Liver (tissue), 9 donors: ENCODE results near the gene SYNPO. TPM values are rescaled to one million over a fixed set of nuclear protein-coding genes. Genes with fewer than 3 reads are reported as not detected.

Experiments used
- DNase-seq: peaks from one replicate; pipeline ENCODE4 v3.0.0-alpha.2; 2017; ENCODE audit warnings: low spot score
- H3K27ac ChIP-seq, 2 donors: one replicate each; pipeline ENCODE4 v1.7.0; 2013; ENCODE audit warnings: inconsistent platforms in 2 of 2, low read length in 2 of 2, control low read depth in 1 of 2, low read depth in 1 of 2, mild to moderate bottlenecking in 1 of 2
- H3K27me3 ChIP-seq, 4 donors: one replicate each; pipeline versions ENCODE4 v1.6.1 to v1.7.0; 2013; ENCODE audit warnings: low read length in 3 of 4, inconsistent platforms in 1 of 4, mild to moderate bottlenecking in 1 of 4, moderate library complexity in 1 of 4; ENCODE audit not compliant: control insufficient read depth in 4 of 4, insufficient read depth in 4 of 4
- H3K36me3 ChIP-seq, 4 donors: one replicate each; pipeline versions ENCODE4 v1.6.1 to v1.7.0; 2013; ENCODE audit warnings: low read length in 3 of 4, mild to moderate bottlenecking in 3 of 4, low read depth in 1 of 4, moderate library complexity in 1 of 4; ENCODE audit not compliant: control insufficient read depth in 4 of 4, insufficient read depth in 3 of 4
- H3K4me1 ChIP-seq, 4 donors: one replicate each; pipeline versions ENCODE4 v1.6.1 to v1.7.0; 2013; ENCODE audit warnings: low read length in 3 of 4, mild to moderate bottlenecking in 3 of 4, moderate library complexity in 1 of 4; ENCODE audit not compliant: control insufficient read depth in 4 of 4, insufficient read depth in 4 of 4
- H3K4me3 ChIP-seq, 3 donors: one replicate each; pipeline versions ENCODE4 v1.6.1 to v1.7.0; 2013; ENCODE audit warnings: low read length in 3 of 3, control low read depth in 1 of 3, low read depth in 1 of 3, mild to moderate bottlenecking in 1 of 3
- H3K9ac ChIP-seq, 2 donors: one replicate each; pipeline ENCODE4 v1.7.0; 2013; ENCODE audit warnings: low read length in 2 of 2, mild to moderate bottlenecking in 2 of 2, moderate library complexity in 2 of 2, control low read depth in 1 of 2, low read depth in 1 of 2
- H3K9me3 ChIP-seq, 4 donors: one replicate each; pipeline versions ENCODE4 v1.6.1 to v1.7.0; 2013; ENCODE audit warnings: low read length in 3 of 4; ENCODE audit not compliant: control insufficient read depth in 4 of 4
- ATF3 ChIP-seq: IDR thresholded peaks from 2 replicates; pipeline ENCODE4 v1.6.1; 2016; ENCODE audit warnings: antibody characterized with exemption
- CTCF ChIP-seq: fragments of 150-350 bp; IDR thresholded peaks from 2 replicates; pipeline ENCODE4 v1.5.1; 2017; ENCODE audit warnings: improper control_type of control experiment, low read depth, low read length; ENCODE audit not compliant: missing input control
- EGR1 ChIP-seq, 2 donors: IDR thresholded peaks; 2 replicates each; pipeline ENCODE4 v1.6.1; 2016 to 2018; ENCODE audit warnings: antibody characterized with exemption in 2 of 2, low read depth in 2 of 2
- FOXA1 ChIP-seq: IDR thresholded peaks from 2 replicates; pipeline ENCODE4 v1.6.1; 2016; ENCODE audit warnings: antibody characterized with exemption
- FOXA2 ChIP-seq: IDR thresholded peaks from 2 replicates; pipeline ENCODE4 v1.6.1; 2016; ENCODE audit warnings: antibody characterized with exemption
- HNF4G ChIP-seq: IDR thresholded peaks from 2 replicates; pipeline ENCODE4 v1.6.1; 2016; ENCODE audit warnings: antibody characterized with exemption
- JUND ChIP-seq, 2 donors: IDR thresholded peaks; 2 replicates each; pipeline ENCODE4 v1.6.1; 2016; ENCODE audit warnings: antibody characterized with exemption in 2 of 2
- MAX ChIP-seq: IDR thresholded peaks from 2 replicates; pipeline ENCODE4 v1.6.1; 2016; ENCODE audit warnings: antibody characterized with exemption
- NR2F2 ChIP-seq: IDR thresholded peaks from 2 replicates; pipeline ENCODE4 v1.6.1; 2016; ENCODE audit warnings: antibody characterized with exemption
- RAD21 ChIP-seq, 2 donors: IDR thresholded peaks; 2 replicates each; pipeline ENCODE4 v1.6.1; 2016; ENCODE audit warnings: antibody characterized with exemption in 2 of 2, mild to moderate bottlenecking in 2 of 2
- RXRA ChIP-seq, 2 donors: IDR thresholded peaks; 2 replicates each; pipeline ENCODE4 v1.6.1; 2017 to 2018; ENCODE audit warnings: antibody characterized with exemption in 2 of 2, mild to moderate bottlenecking in 1 of 2
- SP1 ChIP-seq: IDR thresholded peaks from 2 replicates; pipeline ENCODE4 v1.6.1; 2018; ENCODE audit warnings: antibody characterized with exemption, mild to moderate bottlenecking
- YY1 ChIP-seq: IDR thresholded peaks from 2 replicates; pipeline ENCODE4 v1.6.1; 2016; ENCODE audit warnings: antibody characterized with exemption, mild to moderate bottlenecking
- WGBS: extraction: QIAGEN DNeasy Blood & Tissue Kit; methylation state at CpG from one replicate; pipeline ENCODE4 v1.1.7; 2013; 5-methylcytosine and 5-hydroxymethylcytosine counted together
- polyA plus RNA-seq, 2 donors: library from polyadenylated mRNA; stranded (reverse) in 1 of 2; unstranded in 1 of 2; fragments of 200-250 nt in 1 of 2; fragments of >200 nt in 1 of 2; fragmentation: Nextera tagmentation in 1 of 2; extraction: Ambion mirVana in 1 of 2; gene quantifications; one replicate each; pipeline versions ENCODE4 v1.2.1 to v1.2.3, GENCODE V29; 2013 to 2015
- total RNA-seq, 2 donors: library from RNA; depleted of rRNA; stranded (reverse); fragments of >200 nt; gene quantifications; one replicate each; pipeline ENCODE4 v1.2.3, GENCODE V29; 2014
- TF ChIP-seq, protein P1 (sequence below): IDR thresholded peaks from 2 replicates; pipeline ENCODE4 v1.6.1; 2016; ENCODE audit warnings: antibody characterized with exemption, mild to moderate bottlenecking
- TF ChIP-seq, protein P2 (sequence below): IDR thresholded peaks from 2 replicates; pipeline ENCODE4 v1.6.1; 2016; ENCODE audit warnings: antibody characterized with exemption
- donor health status: healthy.
- donor health status: healthy.
- donor health status: healthy.
- donor health status: healthy.
- donor health status: healthy.

SYNPO gene
- total and polyA plus RNA-seq, 4 donors: 1.1 to 36.6 (median 10.7) TPM

- TF ChIP-seq, protein P1, sequence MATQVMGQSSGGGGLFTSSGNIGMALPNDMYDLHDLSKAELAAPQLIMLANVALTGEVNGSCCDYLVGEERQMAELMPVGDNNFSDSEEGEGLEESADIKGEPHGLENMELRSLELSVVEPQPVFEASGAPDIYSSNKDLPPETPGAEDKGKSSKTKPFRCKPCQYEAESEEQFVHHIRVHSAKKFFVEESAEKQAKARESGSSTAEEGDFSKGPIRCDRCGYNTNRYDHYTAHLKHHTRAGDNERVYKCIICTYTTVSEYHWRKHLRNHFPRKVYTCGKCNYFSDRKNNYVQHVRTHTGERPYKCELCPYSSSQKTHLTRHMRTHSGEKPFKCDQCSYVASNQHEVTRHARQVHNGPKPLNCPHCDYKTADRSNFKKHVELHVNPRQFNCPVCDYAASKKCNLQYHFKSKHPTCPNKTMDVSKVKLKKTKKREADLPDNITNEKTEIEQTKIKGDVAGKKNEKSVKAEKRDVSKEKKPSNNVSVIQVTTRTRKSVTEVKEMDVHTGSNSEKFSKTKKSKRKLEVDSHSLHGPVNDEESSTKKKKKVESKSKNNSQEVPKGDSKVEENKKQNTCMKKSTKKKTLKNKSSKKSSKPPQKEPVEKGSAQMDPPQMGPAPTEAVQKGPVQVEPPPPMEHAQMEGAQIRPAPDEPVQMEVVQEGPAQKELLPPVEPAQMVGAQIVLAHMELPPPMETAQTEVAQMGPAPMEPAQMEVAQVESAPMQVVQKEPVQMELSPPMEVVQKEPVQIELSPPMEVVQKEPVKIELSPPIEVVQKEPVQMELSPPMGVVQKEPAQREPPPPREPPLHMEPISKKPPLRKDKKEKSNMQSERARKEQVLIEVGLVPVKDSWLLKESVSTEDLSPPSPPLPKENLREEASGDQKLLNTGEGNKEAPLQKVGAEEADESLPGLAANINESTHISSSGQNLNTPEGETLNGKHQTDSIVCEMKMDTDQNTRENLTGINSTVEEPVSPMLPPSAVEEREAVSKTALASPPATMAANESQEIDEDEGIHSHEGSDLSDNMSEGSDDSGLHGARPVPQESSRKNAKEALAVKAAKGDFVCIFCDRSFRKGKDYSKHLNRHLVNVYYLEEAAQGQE: no peak
- no peak for TF ChIP-seq EGR1 (IDR thresholded peaks at IDR 0.05; ENCODE audit: low read depth in 2 of 2)
Observed at GRCh38 chr5:150670275-150670947, 30.0 kb downstream of the SYNPO start (continued).

GRCh38 chr5:150670948-150671310, 30.5 kb downstream of the SYNPO start:
- Histone ChIP-seq H3K9ac (no peak overlapping the region), H3K27me3 (no peaks in the 10 kb centered on the region), H3K4me3 (no peak overlapping the region), H3K4me1 (peaks cover 4 to 11% (median 9%) of the 10 kb centered on the region in 4 donors), H3K9me3 (no peaks in the 10 kb centered on the region), H3K36me3 (no peaks in the 10 kb centered on the region), H3K27ac (no peak overlapping the region)
- DNase-seq: no peak
- 61% methylated on average over 2 of the region's 2 CpGs for WGBS
- no peak for TF ChIP-seq MAX
- no peak for TF ChIP-seq RAD21 (IDR thresholded peaks at IDR 0.05)
- no peak for TF ChIP-seq NR2F2
- no peak for TF ChIP-seq ATF3
- no peak for TF ChIP-seq RXRA (IDR thresholded peaks at IDR 0.05)
- TF ChIP-seq HNF4G: no peak
- TF ChIP-seq, protein P2, sequence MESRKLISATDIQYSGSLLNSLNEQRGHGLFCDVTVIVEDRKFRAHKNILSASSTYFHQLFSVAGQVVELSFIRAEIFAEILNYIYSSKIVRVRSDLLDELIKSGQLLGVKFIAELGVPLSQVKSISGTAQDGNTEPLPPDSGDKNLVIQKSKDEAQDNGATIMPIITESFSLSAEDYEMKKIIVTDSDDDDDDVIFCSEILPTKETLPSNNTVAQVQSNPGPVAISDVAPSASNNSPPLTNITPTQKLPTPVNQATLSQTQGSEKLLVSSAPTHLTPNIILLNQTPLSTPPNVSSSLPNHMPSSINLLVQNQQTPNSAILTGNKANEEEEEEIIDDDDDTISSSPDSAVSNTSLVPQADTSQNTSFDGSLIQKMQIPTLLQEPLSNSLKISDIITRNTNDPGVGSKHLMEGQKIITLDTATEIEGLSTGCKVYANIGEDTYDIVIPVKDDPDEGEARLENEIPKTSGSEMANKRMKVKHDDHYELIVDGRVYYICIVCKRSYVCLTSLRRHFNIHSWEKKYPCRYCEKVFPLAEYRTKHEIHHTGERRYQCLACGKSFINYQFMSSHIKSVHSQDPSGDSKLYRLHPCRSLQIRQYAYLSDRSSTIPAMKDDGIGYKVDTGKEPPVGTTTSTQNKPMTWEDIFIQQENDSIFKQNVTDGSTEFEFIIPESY: no peak
- TF ChIP-seq FOXA1: no peak
- no peak for TF ChIP-seq YY1
- TF ChIP-seq SP1: no peak
- no peak for TF ChIP-seq JUND (IDR thresholded peaks at IDR 0.05)
- no peak for TF ChIP-seq CTCF
- TF ChIP-seq FOXA2: no peak
